ENCODE measurements around the gene GLP1R.

GRCh38 chr6:39102821-39103136, 54.2 kb downstream of the GLP1R start:
- TF ChIP-seq CTCF (IDR thresholded peaks at IDR 0.05) (no peak), POLR2AphosphoS5 (IDR thresholded peaks at IDR 0.05; ENCODE audit: low read depth, low read length) (no peak), REST (IDR thresholded peaks at IDR 0.05; ENCODE audit: insufficient read depth in 1 of 2, low read depth in 2 of 2, low read length in 1 of 2) (no peak)

Measured in Panc1 (cell line).